GM18507 (cell line): ENCODE data around the gene OTOGL.
"Not testable (repeated sequence)": the region's sequence is repeated elsewhere in the genome, so short reads cannot be mapped to it uniquely, and the experiment has no call there.

Experiments
- DNase-seq: peaks from one replicate; pipeline ENCODE4 v3.0.0; 2011; ENCODE audit warnings: low read depth; ENCODE audit not compliant: insufficient read length; ENCODE audit errors: extremely low spot score
- FAIRE-seq: peaks from 2 replicates; lab custom pipeline; 2011; peaks lifted over from hg19 to GRCh38; lab: Jason Lieb, UNC

OTOGL gene

GRCh38 chr12:80121661-80122060 is 22.3 kb downstream of the OTOGL start:
- FAIRE-seq (no peak), DNase-seq (no peak)

DNA sequence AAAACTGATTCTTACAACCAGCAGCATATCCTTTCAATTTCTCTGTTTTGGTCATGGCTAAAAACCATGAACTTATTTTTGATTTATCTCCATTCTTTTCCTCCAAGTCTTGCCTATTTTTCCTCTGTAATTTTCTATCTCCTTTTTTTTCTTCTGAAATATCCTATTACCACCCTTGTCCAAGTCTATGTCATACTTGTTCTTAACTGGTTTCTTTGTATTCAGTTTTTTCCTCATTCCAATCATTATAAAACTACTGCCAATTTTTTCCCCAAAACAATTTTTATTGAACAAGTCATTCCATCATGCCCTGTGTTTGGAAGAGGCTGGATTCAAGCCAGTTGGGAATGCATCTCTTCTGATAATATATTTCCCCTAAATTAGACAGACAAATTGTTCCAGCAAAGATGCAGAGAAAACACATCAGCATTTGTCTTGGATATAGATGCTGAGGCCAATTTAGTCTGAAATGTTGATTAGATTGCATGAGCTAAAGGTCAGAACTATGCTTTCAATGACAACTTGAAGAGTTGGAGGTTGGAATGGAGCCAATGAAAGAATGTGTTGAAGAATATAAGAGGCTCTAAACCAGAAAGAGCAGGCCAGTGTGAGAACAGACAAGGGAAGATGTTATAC is 30.7 kb downstream of the OTOGL start:
- FAIRE-seq: no peak
- no peak for DNase-seq

GRCh38 chr12:80135624-80136023 is 36.3 kb downstream of the OTOGL start:
- FAIRE-seq: no peak
- DNase-seq: no peak

- DNase-seq (no peak), FAIRE-seq (no peak)
These were observed 40.7 kb downstream of the OTOGL start for GRCh38 chr12:80140005-80140404.

DNA sequence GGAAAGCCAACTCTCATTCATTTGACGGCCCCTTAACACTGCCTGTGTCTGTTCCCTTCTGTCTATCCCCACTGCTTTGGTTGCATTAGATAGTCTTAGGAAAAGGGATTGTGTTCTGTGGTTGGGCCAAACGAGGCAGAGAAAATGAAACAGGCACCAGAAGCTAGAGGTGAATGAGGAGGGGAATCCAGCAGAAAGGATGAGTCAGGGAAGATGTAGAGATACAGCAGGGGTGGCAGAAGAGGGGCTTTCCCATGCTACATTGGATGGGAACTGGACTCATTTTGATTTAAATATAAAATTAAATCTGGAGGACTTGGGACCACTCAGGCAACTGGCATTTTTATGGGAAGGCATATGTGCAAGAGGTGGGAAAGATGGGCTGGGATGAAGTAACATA is 43.3 kb downstream of the OTOGL start:
- DNase-seq (no peak), FAIRE-seq (no peak)

GRCh38 chr12:80143537-80143936 is 44.2 kb downstream of the OTOGL start:
- DNase-seq (no peak), FAIRE-seq (no peak)

GRCh38 chr12:80149547-80150313 is 50.4 kb downstream of the OTOGL start:
- not testable (repeated sequence) for FAIRE-seq, DNase-seq

DNA sequence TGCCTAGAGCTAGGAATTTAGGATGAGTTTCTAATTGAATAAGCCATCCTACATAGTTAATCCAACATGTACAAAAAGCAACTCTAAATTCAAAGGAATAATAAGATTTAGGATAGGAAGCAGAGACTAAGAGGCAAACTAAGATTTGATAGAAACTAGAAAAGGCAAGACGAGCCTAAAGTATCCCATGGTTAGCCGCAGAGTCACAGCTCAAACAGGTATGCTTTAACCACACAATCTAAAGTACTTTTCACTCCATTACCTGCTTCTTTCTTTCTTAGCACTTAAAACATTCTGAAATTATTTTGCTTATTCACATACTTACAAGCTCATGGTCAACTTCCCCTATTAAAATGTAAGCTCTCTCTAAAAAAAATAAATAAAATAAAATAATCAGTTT is 51.8 kb downstream of the OTOGL start:
- FAIRE-seq: no peak
- no peak for DNase-seq

DNA sequence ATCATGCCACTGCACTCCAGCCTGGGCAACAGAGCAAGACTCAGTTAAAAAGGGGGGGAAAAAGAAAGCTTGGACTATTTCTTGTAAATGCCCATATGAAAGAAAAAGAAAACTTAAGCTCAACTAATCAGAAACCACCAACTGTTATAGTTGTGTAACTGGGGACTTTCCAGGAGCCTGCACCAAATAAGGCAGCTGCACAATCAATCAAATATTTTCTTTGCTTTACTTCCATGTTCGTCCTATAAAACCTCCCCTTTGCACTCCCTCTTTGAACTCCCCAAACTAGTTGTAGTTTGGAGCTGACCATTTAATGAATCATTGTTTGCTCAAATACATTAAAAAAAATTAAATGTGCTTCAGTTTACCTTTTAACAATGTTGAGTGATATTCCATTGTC is 54.9 kb downstream of the OTOGL start:
- FAIRE-seq (no peak), DNase-seq (no peak)

- FAIRE-seq (no peak), DNase-seq (no peak)
These were observed 57.0 kb downstream of the OTOGL start for GRCh38 chr12:80156306-80156705.

DNA sequence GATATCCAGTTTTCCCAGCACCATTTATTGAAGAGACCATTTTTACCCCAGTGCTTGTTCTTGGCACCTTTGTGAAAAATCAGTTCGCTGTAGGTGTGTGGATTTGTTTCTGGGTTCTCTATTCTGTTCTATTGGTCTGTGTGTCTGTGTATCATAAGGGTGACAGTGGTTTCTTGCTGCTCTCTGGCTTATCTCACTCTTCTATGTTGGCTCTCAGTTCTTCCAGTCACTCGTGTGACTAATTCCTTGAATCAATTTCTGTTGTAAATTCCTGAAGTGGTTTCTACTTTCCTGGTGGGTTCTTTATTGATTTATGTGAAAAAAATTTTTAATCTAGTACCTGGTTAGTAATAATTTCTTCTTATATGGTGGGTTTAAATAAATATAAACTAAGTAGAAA is 58.3 kb downstream of the OTOGL start:
- no peak for DNase-seq
- FAIRE-seq: no peak

DNA sequence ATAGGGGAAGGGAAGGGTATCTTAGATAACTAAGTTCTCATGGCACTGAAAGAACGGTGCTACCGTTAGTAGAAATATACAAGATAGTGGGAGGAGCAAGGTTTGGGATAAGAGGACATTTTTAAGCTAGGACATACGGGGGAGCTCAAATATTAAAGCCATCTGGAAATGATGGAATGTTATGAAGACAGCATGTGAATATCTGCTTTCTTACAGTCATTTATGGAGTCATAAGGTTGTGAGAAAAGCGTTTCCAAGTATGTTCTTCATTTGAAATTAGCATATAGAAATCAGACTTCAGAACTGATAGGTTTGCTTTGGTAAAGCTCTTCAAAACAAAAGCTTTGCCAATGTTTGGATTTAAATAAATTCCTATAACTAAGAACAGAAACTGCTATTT is 62.3 kb downstream of the OTOGL start:
- FAIRE-seq (no peak), DNase-seq (no peak)

- FAIRE-seq: no peak
- DNase-seq: no peak
These were observed 62.8 kb downstream of the OTOGL start for GRCh38 chr12:80162177-80162576.

DNA sequence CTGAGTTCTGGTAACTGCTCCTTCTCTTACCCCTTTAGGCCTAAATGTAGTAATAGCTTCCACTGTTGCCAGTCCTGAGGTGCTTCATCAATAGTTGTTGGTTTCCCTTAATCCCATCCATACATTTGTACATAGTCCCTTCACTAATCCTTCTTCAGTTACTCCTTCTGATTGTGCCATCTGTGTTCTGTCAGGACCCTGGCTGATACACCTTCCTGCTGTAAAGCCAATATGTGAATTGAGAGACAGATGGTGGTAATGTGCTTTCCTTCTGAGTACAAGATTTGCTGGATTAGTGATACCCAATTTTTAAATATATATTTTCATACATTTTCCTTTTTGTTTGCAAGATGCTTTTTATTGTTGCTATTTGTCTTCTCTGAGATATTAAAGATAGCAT is 66.4 kb downstream of the OTOGL start:
- DNase-seq: no peak
- no peak for FAIRE-seq

- no peak for FAIRE-seq
- no peak for DNase-seq
These were observed 67.4 kb downstream of the OTOGL start for GRCh38 chr12:80166751-80167150.

- DNase-seq (no peak), FAIRE-seq (no peak)
These were observed 69.6 kb downstream of the OTOGL start for GRCh38 chr12:80168936-80169335.

GRCh38 chr12:80170915-80171314 is 71.6 kb downstream of the OTOGL start:
- FAIRE-seq: no peak
- no peak for DNase-seq

GRCh38 chr12:80173083-80173864 is 73.9 kb downstream of the OTOGL start:
- DNase-seq: no peak
- FAIRE-seq: no peak

DNA sequence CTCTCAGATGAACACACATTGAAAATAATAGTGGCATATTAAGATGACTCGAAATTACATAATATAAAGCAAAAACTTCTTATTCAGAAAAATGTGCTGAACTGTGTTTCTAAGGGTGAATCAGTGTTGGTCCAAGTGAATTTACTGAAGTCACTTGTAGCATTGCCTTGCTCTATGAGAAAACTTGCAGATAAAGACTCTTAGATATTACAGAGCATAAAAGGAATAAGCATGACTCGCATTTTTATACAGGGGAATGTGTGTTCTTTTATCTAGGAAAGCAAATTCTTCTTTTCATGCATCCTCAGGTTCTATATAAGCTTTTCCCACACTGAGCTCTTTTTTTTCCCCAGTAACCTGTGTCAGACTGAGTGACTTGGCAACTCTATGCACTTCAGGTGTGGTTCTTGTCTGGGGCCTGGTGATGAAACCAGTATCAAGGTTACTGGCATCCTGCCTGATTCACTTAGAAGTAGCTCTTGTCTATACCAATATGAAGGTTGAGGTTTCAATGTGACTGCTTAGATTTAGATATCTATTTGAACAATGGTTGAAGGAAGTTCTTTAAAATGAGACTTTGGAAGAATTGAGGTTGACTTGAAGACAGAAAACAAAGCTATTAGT is 76.1 kb downstream of the OTOGL start:
- DNase-seq: no peak
- no peak for FAIRE-seq

- FAIRE-seq: no peak
These were observed 77.4 kb downstream of the OTOGL start for GRCh38 chr12:80176706-80177105.

More at GRCh38 chr12:80176706-80177105, 77.4 kb downstream of the OTOGL start:
- DNase-seq: no peak
